ENCODE measurements around the gene CIDEB.

CIDEB gene

DNA sequence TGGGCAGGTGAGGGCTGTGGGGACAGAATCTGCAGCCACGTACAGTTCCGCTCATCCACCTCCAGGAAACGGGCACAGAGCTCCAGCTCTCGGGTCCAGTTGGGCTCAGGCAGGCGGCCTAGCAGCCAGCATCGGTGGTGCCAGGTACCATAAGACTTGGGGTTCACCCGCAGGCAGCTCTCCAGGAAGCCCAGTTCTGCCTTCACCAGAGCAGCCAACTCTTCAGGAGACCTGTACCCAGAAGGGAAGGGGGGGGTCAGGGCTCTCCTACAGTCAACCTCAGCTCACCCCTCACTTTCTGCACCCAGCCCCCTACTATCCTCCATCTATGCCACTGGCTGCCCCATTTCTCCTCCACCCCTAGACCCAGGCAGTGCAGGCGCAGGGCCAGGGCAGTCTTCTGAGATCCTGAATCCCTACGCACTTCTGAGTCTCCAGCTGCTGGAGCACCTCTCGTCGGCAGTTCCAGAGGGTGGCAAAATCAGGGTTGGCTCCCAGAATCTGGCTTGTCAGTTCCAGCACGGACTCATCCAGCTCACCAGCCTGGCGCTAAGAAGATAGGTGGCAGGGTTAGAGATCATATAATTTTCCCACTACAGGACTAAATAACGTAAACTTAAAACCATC, 37.8 kb downstream of the CIDEB start:
- DNase-seq (ENCODE audit: low read depth), result no peak
- H3K4me3 ChIP-seq (ENCODE audit: low read depth, low read length), result no peak overlapping the region
- TF ChIP-seq, protein P1, sequence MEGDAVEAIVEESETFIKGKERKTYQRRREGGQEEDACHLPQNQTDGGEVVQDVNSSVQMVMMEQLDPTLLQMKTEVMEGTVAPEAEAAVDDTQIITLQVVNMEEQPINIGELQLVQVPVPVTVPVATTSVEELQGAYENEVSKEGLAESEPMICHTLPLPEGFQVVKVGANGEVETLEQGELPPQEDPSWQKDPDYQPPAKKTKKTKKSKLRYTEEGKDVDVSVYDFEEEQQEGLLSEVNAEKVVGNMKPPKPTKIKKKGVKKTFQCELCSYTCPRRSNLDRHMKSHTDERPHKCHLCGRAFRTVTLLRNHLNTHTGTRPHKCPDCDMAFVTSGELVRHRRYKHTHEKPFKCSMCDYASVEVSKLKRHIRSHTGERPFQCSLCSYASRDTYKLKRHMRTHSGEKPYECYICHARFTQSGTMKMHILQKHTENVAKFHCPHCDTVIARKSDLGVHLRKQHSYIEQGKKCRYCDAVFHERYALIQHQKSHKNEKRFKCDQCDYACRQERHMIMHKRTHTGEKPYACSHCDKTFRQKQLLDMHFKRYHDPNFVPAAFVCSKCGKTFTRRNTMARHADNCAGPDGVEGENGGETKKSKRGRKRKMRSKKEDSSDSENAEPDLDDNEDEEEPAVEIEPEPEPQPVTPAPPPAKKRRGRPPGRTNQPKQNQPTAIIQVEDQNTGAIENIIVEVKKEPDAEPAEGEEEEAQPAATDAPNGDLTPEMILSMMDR (IDR thresholded peaks at IDR 0.05; ENCODE audit: control insufficient read depth, extremely low read depth, insufficient read depth), result no peak

DNA sequence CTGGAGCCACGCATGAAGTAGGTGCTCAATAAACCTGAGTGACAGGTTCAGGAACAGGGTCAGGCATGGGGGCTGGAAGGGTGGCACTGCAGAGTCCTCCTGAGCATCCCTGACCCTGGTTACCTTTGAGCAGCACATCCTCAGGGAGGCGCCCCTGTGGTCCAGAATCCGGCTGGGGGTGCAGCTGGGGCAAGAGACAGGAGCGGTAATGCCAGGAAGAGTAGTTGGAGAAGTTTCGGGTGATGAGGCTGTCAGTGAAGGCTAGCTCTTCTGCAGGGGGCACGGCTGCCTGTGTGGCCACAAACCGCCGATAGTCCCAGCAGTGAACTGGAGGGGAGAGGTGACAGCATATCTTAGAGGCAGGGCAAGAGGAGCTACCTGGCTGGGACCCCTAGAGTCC, 38.4 kb downstream of the CIDEB start:
- no peak overlapping the region for H3K4me3 ChIP-seq (ENCODE audit: low read depth, low read length)
- DNase-seq (ENCODE audit: low read depth), result no peak
- TF ChIP-seq, protein P1 (IDR thresholded peaks at IDR 0.05; ENCODE audit: control insufficient read depth, extremely low read depth, insufficient read depth), result no peak

DNA sequence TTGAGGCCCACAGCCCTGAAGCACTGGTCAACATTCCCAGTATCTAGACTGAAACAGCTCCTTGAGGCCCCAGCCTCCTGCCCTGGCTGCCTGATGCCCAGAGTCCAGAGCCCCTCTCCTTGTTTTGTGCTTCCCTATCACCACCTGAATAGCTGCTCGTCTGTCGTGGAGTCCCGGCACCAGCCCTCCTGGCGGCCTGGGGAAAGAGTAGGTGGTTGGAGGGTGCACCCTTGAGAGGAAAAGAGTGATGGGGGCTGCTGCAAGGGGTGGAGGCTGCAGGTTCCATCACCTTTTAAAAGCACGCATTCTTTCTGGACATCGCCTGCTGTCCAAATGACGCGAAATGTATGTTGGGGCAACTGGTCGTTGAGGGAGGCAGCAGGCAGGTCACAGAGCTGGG, 39.6 kb downstream of the CIDEB start:
- TF ChIP-seq, protein P1 (IDR thresholded peaks at IDR 0.05; ENCODE audit: control insufficient read depth, extremely low read depth, insufficient read depth), result no peak
- no peak overlapping the region for H3K4me3 ChIP-seq (ENCODE audit: low read depth, low read length)
- no peak for DNase-seq (ENCODE audit: low read depth)

DNA sequence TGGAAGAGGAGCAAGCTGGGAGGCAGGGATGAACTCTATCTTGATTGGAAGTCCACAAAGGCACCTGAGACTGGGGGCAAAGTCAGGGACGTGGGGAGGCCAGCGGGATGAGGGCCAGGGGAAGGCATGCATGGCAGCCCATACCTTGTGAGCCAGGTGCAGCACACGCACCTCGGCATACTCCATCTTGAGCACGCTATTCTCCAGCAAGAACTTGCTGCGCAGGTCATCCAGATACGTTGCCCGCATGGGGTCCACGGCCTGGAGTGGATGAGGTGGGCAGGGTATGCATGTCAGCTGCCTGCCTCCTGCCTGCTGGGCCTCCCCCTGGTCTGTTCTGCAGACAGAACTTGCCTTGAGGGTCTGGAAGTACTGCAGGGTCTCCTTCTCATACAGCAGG, 40.3 kb downstream of the CIDEB start:
- no peak for DNase-seq (ENCODE audit: low read depth)
- no peak overlapping the region for H3K4me3 ChIP-seq (ENCODE audit: low read depth, low read length)
- TF ChIP-seq, protein P1 (IDR thresholded peaks at IDR 0.05; ENCODE audit: control insufficient read depth, extremely low read depth, insufficient read depth), result no peak

DNA sequence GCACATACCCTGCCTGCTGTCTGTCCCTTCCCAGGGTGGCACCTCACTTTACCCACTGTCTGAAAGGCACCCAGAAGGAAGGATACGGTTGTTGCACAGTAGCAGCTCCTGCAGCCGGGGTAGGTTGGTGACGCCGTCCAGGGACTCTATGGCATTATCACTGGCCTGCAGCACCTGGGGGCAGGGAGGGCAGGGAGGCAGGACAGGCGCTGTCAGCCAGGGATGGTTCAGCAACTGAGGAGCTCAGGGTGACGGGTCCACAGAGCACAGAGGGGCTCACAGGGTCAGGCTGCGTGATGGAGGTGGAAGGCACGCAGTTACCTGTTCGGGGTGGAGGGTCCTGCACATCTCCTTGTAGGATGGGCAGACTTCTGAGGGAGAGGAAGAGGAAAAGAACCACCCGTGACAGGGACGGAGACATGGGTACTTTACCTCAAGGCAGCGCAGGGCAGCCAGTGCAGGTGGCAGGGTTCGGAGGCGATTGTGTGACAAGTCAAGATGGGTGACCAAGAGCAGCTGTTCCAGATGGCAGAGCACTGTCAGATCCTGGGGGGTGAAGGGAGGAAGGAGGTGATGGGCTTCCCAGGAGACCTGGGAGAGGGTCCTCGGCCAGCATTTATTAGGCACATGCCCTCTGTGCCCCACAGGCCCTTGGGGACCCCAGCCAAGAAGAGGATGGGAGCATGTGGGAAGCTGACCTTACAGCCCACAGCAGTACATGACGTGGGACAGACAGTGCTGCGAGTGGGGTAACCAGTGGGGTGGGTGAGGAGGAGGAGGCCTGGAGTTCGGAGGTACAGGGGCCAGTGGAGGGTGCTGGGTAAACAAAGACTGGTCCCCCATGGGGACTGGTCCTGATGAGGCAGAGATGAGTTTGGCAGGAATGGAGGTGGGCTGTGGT, 41.2 kb downstream of the CIDEB start:
- no peak for DNase-seq (ENCODE audit: low read depth)
- H3K4me3 ChIP-seq (ENCODE audit: low read depth, low read length), result no peak overlapping the region
- TF ChIP-seq, protein P1 (IDR thresholded peaks at IDR 0.05; ENCODE audit: control insufficient read depth, extremely low read depth, insufficient read depth), result no peak

DNA sequence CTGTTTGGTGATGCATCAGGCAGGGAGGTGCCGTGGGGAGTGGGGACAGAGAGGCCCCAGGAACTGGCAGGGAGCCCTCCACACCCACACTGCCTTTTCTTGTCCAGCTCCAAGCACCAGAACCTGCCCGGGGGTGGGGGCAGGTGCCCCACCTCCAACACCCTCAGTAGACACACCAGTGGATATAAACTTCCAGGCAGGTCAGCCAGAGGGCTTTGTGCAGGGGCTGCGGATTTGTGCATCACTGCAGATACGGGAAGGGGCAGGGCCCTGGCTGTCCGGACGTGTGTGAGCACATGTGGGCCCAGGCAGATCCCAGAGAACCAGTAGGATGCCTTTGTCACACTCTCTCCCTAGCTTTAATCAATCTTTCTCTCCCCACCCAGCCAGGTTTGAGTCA, 43.5 kb downstream of the CIDEB start:
- H3K4me3 ChIP-seq (ENCODE audit: low read depth, low read length), result no peak overlapping the region
- TF ChIP-seq, protein P1 (IDR thresholded peaks at IDR 0.05; ENCODE audit: control insufficient read depth, extremely low read depth, insufficient read depth), result no peak
- no peak for DNase-seq (ENCODE audit: low read depth)

All from LNCaP clone FGC (cell line).